ENCODE data around the gene ZFHX3. TPM values are rescaled to one million over a fixed set of nuclear protein-coding genes. Genes with fewer than 3 reads are reported as not detected.
A peak's percentile ranks its signal among the peaks of the same experiment; 100 is the strongest.

ZFHX3 gene
- total and polyA plus RNA-seq, 2 donors (not counting 1 experiment from before 2014, with no cell fraction given): 4.7 to 7.3 TPM

DNA sequence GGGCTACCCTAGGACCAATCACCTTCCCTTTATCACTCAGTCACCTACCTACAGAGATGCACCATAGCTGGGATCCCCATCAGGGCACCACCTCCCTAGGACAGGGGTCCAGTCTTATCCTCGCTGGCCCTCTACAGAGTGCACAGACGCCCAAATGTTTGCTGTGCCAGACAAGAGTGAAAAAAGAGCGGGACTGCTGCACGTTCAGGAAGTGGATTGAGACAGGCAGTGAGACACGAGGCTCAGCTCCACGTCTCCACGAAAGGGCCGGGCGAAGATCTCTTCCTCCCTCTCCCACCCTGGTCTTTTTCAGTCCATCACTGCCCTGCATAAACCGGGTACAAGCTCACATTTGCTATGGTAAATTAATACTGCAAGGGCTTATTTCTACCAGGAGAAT lies 95.5 kb downstream of the ZFHX3 start:
- H3K36me3 ChIP-seq (ENCODE audit: control insufficient read depth, insufficient read depth, low read length): peaks cover 13% of the 10 kb centered on the region
- peak overlapping the region in 1 of 4 experiments; percentile 4 for H3K4me3 ChIP-seq (replicated peaks in 1 of 4; ENCODE audit: control extremely low read depth in 1 of 4, insufficient read depth in 1 of 4, low read depth in 3 of 4, low read length in 4 of 4)
- TF ChIP-seq EZH2 (IDR thresholded peaks at IDR 0.05; ENCODE audit: low read length, missing control alignments): no peak
- TF ChIP-seq, protein P1, sequence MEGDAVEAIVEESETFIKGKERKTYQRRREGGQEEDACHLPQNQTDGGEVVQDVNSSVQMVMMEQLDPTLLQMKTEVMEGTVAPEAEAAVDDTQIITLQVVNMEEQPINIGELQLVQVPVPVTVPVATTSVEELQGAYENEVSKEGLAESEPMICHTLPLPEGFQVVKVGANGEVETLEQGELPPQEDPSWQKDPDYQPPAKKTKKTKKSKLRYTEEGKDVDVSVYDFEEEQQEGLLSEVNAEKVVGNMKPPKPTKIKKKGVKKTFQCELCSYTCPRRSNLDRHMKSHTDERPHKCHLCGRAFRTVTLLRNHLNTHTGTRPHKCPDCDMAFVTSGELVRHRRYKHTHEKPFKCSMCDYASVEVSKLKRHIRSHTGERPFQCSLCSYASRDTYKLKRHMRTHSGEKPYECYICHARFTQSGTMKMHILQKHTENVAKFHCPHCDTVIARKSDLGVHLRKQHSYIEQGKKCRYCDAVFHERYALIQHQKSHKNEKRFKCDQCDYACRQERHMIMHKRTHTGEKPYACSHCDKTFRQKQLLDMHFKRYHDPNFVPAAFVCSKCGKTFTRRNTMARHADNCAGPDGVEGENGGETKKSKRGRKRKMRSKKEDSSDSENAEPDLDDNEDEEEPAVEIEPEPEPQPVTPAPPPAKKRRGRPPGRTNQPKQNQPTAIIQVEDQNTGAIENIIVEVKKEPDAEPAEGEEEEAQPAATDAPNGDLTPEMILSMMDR (conservative IDR thresholded peaks at IDR 0.05 in 1 of 2, IDR thresholded peaks at IDR 0.05 in 1 of 2; ENCODE audit: low read depth in 1 of 2, low read length in 2 of 2): no peak
- H3K79me2 ChIP-seq (ENCODE audit: control insufficient read depth, insufficient read depth, low read length): peaks cover 44% of the 10 kb centered on the region
- H3K9me3 ChIP-seq (ENCODE audit: control insufficient read depth, insufficient read depth, low read depth, low read length): no peaks in the 10 kb centered on the region
- H3K4me1 ChIP-seq (ENCODE audit: control insufficient read depth, extremely low read depth, insufficient read depth, low read length): peaks cover 16% of the 10 kb centered on the region
- no peak overlapping the region for H2AFZ ChIP-seq (ENCODE audit: low read length)
- peak overlapping the region; percentile 57 for H3K27ac ChIP-seq (ENCODE audit: insufficient read depth, low read length)
- peak overlapping the region; percentile 20 for H3K9ac ChIP-seq (ENCODE audit: insufficient read depth, low read length)
- peak overlapping the region; percentile 76 for H3K4me2 ChIP-seq (ENCODE audit: extremely low read depth, insufficient read depth, low read length)
- DNase-seq (ENCODE audit: low read depth in 2 of 2): no peak
- no peaks in the 10 kb centered on the region for H4K20me1 ChIP-seq (ENCODE audit: control insufficient read depth, extremely low read depth, insufficient read depth, low read length)
- H3K27me3 ChIP-seq (ENCODE audit: control insufficient read depth, insufficient read depth, low read length): no peaks in the 10 kb centered on the region

DNA sequence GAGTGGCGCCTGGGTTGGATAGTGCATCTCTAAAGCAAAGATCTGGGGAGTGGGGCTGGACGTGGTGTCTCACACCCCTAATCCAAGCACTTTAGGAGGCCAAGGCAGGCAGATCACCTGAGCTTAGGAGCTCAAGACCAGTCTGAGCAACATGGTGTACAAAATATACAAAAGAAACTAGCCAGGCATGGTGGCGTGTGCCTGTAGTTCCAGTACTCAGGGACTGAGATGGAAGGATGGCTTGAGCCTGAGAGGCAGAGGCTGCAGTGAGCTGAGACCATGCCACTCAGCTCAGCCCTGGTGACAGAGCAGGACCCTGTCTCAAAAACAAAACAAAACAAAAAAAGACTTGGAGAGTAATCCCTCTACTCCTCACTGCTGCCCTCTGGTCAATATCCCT lies 96.0 kb downstream of the ZFHX3 start:
- no peak overlapping the region for H3K4me3 ChIP-seq (replicated peaks in 1 of 4; ENCODE audit: control extremely low read depth in 1 of 4, insufficient read depth in 1 of 4, low read depth in 3 of 4, low read length in 4 of 4)
- H2AFZ ChIP-seq (ENCODE audit: low read length): no peak overlapping the region
- TF ChIP-seq EZH2 (IDR thresholded peaks at IDR 0.05; ENCODE audit: low read length, missing control alignments): no peak
- TF ChIP-seq, protein P1 (conservative IDR thresholded peaks at IDR 0.05 in 1 of 2, IDR thresholded peaks at IDR 0.05 in 1 of 2; ENCODE audit: low read depth in 1 of 2, low read length in 2 of 2): no peak
- peak overlapping the region; percentile 57 for H3K27ac ChIP-seq (ENCODE audit: insufficient read depth, low read length)
- H3K4me2 ChIP-seq (ENCODE audit: extremely low read depth, insufficient read depth, low read length): no peak overlapping the region
- H3K9me3 ChIP-seq (ENCODE audit: control insufficient read depth, insufficient read depth, low read depth, low read length): no peaks in the 10 kb centered on the region
- no peak for DNase-seq (ENCODE audit: low read depth in 2 of 2)
- peaks cover 20% of the 10 kb centered on the region for H3K4me1 ChIP-seq (ENCODE audit: control insufficient read depth, extremely low read depth, insufficient read depth, low read length)
- peaks cover 11% of the 10 kb centered on the region for H3K36me3 ChIP-seq (ENCODE audit: control insufficient read depth, insufficient read depth, low read length)
- H3K79me2 ChIP-seq (ENCODE audit: control insufficient read depth, insufficient read depth, low read length): peaks cover 45% of the 10 kb centered on the region
- H3K27me3 ChIP-seq (ENCODE audit: control insufficient read depth, insufficient read depth, low read length): no peaks in the 10 kb centered on the region
- H4K20me1 ChIP-seq (ENCODE audit: control insufficient read depth, extremely low read depth, insufficient read depth, low read length): no peaks in the 10 kb centered on the region
- no peak overlapping the region for H3K9ac ChIP-seq (ENCODE audit: insufficient read depth, low read length)

DNA sequence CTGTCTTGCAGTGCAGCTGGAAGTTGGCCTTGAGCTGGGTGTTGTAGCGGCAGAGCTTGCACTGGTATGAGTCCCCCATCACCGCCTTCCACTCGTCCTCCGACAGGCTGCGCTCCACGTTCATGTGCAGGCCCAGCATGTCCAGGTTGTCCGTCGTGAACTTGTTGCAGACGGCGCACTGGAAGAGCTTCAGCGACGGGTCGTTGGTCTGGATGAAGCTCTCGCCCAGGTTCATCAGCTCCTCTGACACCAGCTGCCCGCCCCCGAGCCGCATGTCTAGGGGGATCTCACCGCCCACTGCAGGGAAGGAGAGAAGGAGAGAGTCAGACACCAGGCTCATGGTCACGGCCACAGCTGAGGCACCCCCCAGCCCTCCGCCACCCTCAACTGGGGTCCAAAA lies 97.3 kb downstream of the ZFHX3 start:
- Histone ChIP-seq H3K4me3 (replicated peaks in 1 of 4; ENCODE audit: control extremely low read depth in 1 of 4, insufficient read depth in 1 of 4, low read depth in 3 of 4, low read length in 4 of 4) (no peak overlapping the region), H3K79me2 (ENCODE audit: control insufficient read depth, insufficient read depth, low read length) (peaks cover 56% of the 10 kb centered on the region), H3K9me3 (ENCODE audit: control insufficient read depth, insufficient read depth, low read depth, low read length) (no peaks in the 10 kb centered on the region), H3K27ac (ENCODE audit: insufficient read depth, low read length) (no peak overlapping the region), H3K27me3 (ENCODE audit: control insufficient read depth, insufficient read depth, low read length) (no peaks in the 10 kb centered on the region), H2AFZ (ENCODE audit: low read length) (no peak overlapping the region), H3K36me3 (ENCODE audit: control insufficient read depth, insufficient read depth, low read length) (peaks cover 11% of the 10 kb centered on the region), H4K20me1 (ENCODE audit: control insufficient read depth, extremely low read depth, insufficient read depth, low read length) (no peaks in the 10 kb centered on the region), H3K4me1 (ENCODE audit: control insufficient read depth, extremely low read depth, insufficient read depth, low read length) (peaks cover 24% of the 10 kb centered on the region), H3K4me2 (ENCODE audit: extremely low read depth, insufficient read depth, low read length) (no peak overlapping the region), H3K9ac (ENCODE audit: insufficient read depth, low read length) (no peak overlapping the region)
- no peak for DNase-seq (ENCODE audit: low read depth in 2 of 2)
- TF ChIP-seq, protein P1 (conservative IDR thresholded peaks at IDR 0.05 in 1 of 2, IDR thresholded peaks at IDR 0.05 in 1 of 2; ENCODE audit: low read depth in 1 of 2, low read length in 2 of 2): no peak
- TF ChIP-seq EZH2 (IDR thresholded peaks at IDR 0.05; ENCODE audit: low read length, missing control alignments): no peak

Measured in fibroblast of lung (primary cell).